HG03066 (cell line): ENCODE results near the gene ZNF385A.
"Not testable (repeated sequence)": the region's sequence is repeated elsewhere in the genome, so short reads cannot be mapped to it uniquely, and the experiment has no call there.

ENCODE experiments used
- ATAC-seq: cut with Tn5 transposase; IDR thresholded peaks from one replicate; pipeline ENCODE4 v1.9.1; 2021; ENCODE audit warnings: low read depth; ENCODE audit not compliant: unreplicated experiment

The ZNF385A gene

DNA sequence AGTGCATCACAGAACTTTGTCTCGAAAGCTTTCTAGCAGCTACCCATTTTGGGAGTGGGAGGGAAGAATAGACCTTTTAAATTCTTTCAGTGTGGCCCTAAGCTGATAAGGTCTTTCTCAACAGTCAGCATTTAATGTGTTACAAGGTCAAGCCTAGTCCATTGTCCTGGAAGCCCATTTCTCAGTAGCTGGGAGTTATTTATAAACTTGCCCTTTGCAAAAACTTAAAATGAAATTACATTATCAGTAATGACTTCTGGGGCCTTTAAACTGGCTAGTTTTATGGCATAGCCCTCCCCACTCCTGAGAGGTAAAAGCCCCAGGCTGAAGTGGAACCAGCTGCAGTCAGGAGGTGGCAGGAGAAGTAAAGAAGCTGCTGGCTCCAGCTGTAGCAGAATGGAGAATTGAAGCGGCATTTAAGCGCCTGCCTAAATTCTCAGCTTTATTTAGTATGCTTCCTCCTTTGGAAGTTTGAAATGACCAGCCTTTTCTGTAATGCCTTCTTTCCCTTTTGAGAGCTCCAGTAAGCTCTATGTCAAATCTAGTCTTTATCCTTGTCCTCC, 47.2 kb downstream of the ZNF385A start:
- no peak for ATAC-seq

DNA sequence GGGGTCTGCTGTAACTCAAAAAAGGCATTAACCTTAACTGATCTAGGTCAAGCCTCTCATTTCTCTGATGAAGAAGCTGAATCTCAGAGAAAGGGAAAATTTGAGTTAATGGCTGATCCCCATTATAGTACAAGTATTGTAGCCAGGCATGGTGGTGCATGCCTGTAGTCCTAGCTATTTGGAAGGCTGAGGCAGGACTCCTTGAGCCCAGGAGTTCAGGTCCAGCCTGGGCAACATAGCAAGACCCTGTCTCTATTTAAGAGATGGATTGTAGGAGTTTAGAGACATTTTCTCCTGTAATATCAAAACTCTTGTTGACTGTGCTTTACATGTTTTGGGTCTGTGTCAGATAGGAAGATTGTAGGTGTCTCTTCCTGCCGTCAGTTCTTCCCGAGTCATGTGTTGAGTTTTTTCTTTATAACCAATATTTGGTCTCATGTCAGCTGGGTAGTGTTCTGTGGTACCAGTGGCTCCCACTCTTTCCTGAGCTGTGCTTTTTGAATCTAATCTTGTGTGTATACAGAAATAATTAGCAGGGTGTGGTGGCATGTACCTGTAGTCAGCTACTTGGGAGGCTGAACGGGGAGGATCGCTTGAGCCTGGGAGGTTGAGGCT, 51.0 kb downstream of the ZNF385A start:
- ATAC-seq: no peak

DNA sequence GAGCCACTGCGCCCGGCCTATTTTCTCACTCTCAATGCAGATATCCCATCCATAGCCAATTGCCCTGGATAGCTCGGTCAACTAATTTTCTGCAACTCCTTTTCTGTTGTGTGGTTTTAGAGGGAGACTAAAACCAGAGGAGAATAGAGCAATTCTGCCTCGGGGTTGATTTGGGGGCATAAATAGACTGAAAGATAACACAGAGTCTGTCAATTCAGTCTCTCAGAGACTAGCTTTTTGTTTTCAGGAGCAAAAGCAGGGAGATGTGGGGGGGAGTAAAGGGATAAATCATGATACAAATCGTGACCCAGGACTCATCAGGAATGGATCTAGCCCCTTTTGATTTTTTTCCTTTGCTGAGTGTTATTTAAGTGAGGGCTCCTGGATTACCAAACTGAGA, 53.1 kb downstream of the ZNF385A start:
- ATAC-seq: no peak

DNA sequence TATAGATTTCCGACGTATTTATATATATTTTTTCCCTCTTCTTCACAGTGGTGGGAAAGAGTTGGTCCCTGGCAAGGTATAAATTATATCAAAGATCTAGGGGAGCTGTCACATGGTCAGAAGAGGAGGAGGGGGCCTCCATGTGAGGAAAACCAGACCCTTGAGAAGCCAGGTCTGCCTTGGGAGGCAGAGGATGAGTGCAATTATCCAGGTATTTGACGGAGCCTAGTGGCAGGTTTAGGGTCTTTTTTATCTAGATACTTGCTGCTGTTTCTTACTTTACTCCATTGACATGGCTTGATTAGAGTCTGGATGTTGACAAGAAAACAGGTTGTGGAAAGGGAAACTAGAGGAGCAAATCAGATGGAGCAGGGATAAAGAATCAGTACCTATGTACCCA, 54.1 kb downstream of the ZNF385A start:
- no peak for ATAC-seq

DNA sequence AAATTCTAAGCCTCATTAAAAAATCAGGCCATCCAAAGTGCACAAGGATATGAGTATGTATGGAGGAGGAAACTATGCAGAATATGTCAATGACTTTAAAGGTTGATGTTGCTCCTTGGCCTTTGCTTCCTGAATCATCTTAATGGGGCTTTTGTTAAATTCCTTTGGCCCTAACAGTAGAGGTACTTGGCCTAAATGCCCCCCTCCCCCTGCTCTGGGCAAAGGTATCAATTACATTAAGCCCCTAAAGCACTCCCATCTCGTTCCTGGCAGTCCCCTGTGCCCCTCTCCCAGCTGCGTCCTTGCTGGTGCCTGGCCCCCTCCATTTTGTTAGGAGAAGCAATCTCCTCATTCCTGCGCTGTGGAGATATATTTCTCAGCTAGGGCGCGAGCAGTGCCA, 54.8 kb downstream of the ZNF385A start:
- no peak for ATAC-seq

DNA sequence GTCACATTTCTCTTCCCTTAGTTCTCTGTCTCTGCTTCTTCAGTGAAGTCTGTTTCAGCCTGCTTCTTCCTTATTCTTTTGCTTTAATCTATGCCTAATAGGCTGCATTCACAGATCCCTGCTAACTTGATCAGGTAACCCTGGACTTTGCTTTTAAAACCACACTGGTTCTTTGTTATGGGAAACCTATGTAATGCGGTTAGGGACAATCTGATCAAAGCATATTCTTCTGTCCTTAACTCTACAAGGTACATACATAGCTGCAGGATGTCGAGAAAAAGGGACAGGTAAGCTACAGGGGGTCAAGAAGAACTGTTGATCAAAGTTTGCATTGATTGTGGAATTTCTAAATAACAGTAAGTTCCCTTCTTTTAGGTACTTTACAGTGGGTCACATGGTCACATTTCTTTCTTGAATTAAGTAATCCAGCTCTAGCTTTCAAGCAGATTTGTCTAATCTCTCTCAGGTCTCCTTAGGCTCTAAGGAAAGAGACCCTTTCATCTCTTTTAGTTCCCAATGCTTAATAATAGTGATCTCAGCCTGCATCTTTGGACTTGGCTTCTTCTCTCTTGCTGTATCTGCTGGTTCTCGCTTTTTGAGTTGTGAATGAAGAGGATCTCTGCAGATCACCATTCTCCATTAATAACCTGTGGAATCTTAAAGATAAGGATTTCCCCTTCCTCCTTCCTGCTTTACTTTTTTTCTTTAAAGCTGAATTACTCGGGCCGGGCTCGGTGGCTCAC, 55.8 kb downstream of the ZNF385A start:
- no peak for ATAC-seq

DNA sequence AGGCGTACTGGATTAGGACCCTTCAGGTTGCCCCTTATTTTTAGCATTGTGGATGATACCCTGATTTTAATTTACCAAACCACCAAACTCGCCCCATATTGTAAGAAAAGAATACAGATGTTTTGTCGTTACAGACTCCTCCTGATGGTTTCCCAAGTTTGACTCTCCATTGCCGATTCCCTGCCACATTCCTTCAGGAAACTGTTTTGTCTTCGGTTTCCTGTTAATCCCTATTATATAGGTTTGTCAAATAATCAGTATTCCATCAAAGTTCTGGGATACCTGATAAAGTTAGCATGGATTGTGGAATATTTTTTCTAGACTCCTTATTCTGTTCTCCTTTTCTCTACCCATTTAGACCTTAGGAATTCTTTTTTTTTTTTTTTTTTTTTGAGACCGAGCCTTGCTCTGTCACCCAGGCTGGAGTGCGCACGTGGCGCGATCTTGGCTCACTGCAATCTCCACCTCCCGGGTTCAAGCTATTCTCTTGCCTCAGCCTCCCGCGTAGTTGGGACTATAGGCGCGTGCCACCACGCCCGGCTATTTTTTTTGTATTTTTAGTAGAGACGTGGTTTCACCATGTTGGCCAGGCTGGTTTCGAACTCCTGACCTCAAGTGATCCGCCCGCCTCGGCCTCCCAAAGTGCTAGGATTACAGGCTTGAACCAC, 59.0 kb downstream of the ZNF385A start:
- ATAC-seq: not testable (repeated sequence)

DNA sequence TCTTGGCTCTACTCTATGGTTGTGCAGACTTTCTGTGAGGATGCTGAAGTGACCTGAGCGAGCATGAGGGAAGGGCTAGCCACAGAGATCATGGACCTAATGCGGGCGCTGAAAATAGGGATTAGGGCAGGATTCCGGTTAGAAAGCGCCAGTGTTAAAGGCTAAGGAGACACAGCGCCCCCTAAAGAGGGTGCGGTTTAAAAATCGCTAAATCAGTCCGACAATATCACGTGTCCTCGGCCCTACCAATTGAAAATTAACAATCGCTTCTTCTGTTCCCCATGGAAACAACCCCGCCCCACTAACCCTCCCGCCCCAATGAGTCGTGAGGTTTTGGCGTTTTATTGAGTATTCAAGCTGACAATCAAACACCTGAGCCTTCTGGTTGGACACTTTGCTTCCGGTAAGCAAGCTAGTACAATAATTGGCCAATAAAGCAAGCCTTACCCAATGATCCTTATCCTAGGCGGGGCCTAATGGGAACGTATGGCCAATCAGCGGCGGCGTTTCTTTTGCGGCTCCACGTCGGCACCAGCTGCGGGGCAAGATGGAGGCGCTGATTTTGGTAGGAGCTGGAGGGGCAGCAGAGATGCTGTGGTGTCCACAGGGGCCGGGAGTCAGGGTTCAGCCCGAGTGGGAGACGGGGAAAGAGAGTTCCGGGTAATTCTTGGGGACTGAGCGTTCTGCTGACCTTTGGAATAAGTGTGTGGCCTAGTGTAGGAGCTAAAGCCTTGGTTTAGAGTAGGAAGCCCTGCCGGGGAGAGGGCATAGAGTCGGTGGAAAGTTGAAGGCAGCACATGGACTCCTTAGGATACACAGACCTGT, 59.7 kb downstream of the ZNF385A start, which contains the start of gene COPZ1:
TSS of gene COPZ1 (plus strand) at position 515 of the 825 bp plus-strand sequence. CDS start at position 548, 33 bp downstream.
- peak; percentile 99 for ATAC-seq

DNA sequence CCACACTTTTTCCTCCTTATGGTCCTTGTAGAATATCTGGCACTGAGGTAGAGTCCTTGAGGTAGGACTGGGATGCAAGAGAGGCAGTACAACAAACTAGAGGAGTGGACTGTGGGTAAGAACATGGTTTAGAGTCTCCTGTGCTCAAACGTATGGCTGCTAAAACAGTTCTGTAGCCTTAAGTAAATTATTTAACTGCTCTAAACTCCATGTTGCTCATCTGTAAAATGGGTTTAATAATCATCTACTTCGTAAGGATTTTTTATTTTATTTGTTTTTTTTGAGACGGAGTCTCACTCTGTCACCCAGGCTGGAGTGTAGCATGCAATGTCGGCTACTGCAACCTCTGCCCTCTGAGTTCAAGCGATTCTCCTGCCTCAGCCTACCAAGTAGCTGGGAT, 63.2 kb downstream of the ZNF385A start:
- no peak for ATAC-seq
